HG03558 (cell line): ENCODE data around the gene MPV17.
"Not testable (repeated sequence)": the region's sequence is repeated elsewhere in the genome, so short reads cannot be mapped to it uniquely, and the experiment has no call there.

Experiments
- ATAC-seq: cut with Tn5 transposase; IDR thresholded peaks from one replicate; pipeline ENCODE4 v1.9.1; 2021; ENCODE audit warnings: moderate number of reproducible peaks; ENCODE audit not compliant: unreplicated experiment; ENCODE audit errors: extremely low read depth

The MPV17 gene

DNA sequence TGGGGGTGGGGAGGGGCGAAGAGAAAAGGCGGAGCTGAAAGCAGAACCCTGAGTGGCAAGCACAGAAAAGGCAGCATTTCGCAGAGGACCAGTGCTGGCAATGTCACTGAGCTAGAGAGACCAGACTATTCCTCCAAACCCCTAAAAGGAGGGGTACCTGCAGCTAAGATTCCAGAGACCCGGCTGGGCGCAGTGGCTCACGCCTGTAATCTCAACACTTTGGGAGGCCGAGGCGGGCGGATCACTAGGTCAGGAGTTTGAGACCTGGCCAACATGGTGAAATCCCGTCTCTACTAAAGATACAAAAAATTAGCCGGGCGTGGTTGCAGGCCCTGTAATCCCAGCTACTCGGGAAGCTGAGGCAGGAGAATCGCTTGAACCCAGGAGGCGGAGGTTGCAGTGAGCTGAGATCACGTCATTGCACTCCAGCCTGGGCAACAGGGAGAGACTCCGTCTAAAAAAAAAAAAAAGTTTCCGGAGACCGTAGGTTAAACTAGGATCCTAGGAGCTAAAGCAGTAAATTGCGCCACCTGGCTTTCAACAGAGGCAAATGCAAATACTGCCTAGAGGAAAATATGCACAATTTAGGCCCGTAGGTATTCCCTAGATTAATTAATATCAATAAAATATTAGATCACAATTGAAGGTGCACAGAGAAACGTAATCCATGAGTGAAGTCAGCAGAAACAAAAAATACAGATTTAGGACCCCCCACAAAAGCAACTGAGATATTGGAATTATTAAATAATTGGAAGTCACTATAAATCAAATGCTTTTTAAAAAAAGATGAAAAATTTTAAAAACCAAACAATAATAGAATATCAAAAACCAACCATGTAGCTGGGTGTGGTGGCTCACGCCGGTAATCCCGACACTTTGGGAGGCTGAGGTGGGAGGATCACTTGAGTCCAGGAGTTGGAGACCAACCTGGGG, 19.5 kb downstream of the MPV17 start:
- no peak for ATAC-seq

DNA sequence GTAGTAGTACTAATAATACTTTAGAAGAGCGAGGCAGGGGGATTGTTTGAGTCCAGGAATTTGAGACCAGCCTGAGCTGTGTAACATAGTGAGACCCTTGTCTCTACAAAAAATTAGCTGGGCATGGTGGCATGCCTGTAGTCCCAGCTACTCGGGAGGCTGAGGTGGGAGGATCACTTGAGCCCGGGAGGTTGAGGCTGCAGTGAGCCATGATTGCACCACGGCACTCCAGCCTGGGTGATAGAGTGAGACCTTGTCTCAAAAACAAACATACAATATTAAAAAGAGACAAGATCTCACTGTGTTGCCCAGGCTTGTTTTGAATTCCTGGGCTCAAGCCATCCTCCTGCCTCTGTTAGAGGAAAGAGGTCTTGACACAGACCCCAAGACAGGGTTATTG, 22.3 kb downstream of the MPV17 start:
- ATAC-seq: not testable (repeated sequence)

DNA sequence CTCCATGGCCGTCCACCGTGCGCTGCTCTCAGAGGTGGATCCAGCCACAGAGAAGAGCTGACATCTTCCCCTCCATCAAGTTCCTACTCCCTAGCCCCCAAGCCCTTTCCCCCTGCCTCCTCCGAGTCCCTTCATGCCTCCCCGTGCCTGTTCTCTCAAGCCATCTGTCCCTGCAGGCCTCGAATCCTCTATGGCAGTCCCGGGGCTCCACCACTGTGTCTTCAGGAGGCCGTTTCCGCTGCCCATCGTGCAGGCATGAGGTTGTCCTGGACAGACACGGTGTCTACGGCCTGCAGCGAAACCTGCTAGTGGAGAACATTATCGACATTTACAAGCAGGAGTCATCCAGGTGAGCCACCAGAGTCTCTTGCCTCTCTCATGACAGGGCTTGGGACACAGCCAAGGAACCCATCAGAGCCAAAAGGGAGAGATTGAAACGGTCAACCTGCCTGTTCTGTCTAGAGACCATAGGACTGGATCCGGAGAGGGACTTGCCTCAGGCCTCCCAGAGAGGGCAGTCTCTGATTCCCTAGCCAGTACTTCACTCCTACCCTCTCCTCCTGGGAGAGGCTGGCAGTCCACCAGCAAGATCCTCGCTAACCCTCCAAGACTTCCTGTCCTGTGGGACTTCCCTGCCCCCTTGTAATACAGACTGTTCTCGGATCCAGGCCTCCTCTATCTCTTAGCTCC, 24.4 kb downstream of the MPV17 start:
- ATAC-seq: no peak

DNA sequence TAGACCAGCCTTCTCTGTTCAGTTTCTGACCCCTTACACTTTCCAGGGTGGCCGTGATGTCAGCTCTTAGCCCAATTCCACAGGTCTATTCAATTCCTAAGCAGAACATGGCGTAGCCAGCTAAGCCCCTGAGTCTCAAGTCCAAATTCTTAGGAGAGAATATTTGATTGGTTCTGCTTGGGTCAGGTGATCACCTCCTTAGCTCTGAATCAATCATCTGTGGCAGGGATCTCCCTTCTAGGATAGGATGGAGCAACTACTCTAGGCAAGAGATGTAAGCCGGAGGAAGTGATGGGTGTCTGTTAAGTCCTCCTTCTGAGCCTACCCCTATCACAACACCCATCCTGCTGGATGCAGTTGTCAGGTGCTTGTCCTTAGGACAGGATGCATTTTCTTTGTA, 25.7 kb downstream of the MPV17 start:
- ATAC-seq: no peak

DNA sequence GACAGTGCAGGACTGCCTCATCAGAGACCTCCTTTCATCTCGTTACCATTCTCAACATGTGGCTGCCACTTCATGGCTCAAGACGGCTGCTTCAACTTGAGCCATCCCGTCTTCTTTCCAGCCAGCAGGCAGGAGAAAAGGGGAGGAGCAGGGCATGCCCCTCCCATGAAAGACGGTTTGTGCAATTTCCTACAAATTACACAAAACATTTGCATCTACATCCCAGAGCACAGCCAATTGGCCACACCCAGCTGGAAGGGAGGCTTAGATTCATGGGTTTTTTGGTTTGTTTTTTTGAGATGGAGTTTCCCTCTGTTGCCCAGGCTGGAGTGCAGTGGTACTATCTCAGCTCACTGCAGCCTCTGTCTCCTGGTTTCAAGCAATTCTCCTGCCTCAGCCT, 26.4 kb downstream of the MPV17 start:
- ATAC-seq: no peak

DNA sequence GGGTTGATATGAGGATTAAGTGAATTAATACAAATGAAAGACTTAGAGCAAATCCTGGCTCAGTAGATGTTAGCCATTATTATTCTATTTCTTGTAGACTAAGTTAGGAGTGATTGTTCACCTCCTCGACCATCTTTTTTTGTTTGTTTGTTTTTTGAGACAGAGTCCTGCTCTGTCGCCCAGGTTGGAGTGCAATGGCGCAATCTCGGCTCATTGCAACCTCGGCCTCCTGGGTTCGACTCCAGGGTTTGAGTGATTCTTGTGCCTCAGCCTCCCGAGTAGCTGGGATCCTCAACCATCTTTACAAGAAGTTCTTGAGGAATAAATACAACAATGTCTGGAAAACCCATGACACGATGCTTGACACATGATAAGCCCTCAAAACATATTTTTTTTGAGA, 28.0 kb downstream of the MPV17 start:
- ATAC-seq: no peak

DNA sequence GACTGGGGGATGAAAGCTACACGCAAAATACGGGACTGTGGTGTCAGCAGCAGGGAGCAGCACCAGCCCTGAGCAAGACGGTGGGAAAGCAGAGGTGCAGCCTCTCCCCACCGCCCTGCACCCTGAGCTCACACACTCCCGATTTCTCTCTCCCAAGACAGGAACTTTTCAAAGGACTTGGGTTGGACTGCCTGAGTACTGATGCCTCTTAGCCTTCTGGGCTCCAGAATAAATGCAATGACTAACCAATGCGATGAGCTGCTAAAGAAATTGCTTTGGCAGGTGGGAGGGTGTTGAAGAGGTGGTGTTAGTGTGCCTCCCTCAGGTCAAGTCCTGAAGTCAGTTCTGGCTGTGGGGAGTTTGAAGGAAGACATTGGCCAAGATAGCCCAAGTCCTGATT, 31.0 kb downstream of the MPV17 start:
- no peak for ATAC-seq

DNA sequence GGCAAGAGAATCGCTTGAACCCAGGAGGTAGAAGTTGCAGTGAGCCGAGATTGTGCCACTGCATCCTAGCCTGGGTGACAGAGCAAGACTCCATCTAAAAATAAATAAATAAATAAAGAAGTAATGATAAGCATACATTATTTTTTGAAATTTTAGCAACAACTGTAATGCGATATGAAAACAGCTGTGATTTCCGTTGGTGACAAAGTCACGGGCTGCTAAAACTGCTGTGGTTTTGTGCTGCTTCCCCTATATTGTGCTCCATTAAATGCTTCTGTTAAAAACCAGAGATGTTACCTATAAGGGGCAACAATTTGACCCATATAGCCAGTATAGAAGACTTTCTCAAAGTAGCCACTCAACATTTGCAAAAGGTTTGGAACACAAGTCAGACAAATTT, 32.3 kb downstream of the MPV17 start:
- no peak for ATAC-seq

DNA sequence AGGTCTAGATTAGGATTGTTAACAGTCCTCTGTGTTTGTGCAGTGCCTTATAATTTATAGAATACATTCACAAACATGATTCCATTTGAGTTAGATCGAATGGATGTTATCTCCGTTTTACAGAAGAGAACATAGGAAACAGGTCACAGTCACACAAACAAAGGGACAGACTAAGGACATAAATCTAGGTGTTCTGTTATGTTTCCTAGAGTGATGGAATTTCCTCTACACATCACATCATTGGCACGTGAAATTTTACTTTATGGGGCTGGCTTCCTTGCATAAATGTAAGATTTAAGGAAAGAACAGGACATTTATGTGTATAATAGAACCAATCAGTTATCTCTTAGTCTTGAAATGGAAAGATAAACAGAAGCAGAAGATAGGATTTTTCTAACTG, 34.3 kb downstream of the MPV17 start:
- no peak for ATAC-seq

DNA sequence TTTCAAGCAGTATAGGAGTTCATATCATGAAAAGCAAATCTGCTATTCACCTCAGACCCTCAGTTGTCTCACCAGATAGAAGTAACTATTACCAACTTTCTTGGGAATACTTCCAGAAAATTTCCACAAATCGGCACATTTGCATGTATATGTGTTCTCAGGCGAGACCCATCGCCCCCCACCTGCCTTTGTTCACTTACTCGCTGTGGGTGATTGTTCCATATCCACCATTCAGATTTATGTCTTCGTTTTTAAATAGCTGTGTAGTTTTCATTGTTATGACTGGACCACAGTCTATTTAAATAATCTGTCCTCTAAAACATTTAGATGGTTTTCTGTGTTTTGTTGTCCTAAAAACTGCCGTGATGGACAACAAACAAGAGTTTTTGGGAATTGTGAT, 37.4 kb downstream of the MPV17 start:
- no peak for ATAC-seq

DNA sequence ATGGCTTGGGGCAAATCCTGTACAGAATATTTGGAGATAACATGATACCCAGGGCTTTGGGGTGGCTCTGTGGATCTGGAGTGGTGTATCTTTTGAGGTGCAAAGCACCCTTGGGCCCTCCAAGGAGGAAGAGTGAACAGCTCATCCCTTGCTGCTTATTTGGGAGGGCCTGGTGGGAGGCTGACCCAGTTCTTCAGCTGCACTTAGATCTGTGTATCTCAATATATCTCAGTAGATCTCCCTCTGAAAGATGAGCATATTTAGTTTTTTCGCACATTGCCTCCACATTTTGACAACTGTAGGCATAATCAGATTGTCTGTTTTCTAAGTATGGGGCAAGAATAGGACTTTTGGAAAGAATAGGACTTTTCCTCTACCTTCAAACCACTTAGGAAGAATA, 37.9 kb downstream of the MPV17 start:
- ATAC-seq: no peak

DNA sequence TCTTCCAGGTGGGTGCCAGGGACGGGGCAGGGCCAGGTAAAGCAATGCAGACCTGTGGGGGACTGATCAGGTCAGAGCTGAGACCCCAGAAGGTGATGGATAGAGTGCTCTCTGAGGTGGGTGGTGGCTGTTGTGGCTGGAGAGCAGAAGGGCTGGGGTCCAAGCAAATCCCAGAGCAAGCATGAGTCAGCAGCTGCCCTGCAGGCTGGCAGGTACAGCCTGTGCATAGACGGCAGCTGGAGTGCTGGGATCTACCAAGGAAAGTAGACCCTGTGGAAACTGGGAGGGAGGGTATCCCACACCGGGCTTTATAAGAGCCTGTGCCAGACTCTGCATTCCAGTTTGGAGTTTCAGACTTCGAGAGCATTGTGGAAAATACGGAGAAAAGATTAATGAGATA, 40.0 kb downstream of the MPV17 start:
- ATAC-seq: no peak

DNA sequence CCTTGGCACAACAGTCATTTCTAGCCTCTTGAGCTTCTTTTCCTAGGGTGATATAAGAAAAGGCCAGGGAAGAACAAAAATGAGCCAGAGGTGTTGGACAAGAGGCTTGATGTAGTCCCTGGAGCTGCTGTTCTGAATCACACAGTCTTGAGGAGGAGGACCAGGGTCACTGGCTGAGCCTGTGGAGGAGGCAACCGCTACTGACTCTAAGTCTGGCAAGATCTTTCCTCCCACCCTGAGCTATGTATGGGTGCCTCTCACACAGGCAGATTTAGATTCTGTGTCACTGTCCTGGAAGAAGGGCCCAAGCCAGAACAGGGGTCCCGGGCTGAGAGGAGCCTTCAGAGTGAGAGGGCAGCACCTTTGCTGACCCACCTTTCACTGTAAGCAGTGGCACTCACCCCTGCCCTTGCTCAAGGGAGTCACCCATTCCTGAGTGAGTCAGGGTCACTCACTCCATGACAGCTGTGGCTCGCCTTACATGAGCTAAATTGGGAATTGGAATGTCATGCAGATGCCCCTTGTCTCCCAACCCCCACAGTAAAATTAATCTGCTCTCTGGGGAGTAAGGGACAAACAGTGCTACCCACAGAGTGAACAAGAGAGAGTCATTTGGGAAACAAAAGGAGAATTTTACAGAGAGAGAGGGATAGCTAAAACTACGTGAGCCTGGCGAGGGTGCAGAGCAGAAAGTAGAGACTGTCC, 40.9 kb downstream of the MPV17 start, which contains the start of gene TRIM54:
TSS of gene TRIM54 (plus strand) at position 575 of the 705 bp plus-strand sequence. CDS start 303 bp downstream, outside the sequence.
- no peak for ATAC-seq

DNA sequence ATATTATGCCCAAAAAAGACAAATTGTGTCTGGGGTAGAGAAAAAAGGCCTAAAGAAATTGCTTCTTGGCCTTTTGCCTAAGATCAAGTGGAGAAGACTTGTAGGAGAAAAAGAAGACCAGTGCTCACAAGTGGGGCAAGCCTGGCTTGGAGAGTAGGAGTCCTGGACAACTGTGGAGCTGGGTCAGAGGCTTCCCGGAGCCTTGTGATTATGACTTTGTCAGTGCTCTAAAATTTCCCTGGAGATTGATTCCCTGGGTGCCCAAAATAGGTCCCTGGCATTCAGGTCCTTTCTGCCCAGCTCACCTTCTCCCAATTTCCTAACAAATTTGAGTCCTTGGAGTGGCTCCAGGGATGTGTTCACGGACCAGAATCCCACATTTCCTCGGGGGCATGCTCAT, 41.5 kb downstream of the MPV17 start:
- no peak for ATAC-seq

DNA sequence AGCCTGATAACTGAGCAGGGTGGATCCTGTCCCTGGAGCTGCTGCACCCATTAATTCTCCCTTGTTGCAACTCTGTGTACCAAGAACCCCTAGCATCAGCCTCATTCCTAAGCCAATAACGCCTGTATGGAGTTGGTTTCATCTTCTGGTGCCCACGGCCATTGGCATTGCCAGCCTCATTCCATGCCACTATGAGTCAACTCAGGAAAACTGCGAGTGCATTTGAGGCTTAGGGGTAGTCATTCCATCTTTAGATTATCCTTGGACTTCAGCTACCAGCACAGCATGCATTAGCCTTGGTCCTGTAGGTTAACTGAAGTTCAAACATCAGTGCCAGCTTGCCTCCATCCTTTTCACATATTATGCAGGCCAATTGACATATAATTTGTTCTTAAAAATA, 42.1 kb downstream of the MPV17 start:
- ATAC-seq: no peak

DNA sequence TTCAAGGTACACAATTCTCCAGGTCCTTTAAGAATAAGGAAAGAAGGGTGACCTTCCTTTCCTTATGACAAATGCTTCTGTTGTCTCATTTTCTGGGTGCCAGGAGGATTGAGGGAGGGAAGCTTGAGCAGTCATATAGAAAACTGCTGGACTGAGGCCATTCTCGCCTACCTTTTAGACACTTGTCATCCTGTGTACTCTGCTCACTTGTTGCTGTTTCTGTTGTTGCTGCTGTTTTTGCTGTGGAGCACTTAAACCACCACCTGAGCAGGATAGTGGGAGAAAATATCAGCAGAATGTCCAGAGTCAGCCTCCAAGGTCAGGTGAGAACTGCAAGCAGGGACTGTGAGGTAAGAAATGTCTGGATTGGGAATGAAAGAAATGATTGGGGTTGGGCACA, 44.9 kb downstream of the MPV17 start:
- ATAC-seq: no peak

DNA sequence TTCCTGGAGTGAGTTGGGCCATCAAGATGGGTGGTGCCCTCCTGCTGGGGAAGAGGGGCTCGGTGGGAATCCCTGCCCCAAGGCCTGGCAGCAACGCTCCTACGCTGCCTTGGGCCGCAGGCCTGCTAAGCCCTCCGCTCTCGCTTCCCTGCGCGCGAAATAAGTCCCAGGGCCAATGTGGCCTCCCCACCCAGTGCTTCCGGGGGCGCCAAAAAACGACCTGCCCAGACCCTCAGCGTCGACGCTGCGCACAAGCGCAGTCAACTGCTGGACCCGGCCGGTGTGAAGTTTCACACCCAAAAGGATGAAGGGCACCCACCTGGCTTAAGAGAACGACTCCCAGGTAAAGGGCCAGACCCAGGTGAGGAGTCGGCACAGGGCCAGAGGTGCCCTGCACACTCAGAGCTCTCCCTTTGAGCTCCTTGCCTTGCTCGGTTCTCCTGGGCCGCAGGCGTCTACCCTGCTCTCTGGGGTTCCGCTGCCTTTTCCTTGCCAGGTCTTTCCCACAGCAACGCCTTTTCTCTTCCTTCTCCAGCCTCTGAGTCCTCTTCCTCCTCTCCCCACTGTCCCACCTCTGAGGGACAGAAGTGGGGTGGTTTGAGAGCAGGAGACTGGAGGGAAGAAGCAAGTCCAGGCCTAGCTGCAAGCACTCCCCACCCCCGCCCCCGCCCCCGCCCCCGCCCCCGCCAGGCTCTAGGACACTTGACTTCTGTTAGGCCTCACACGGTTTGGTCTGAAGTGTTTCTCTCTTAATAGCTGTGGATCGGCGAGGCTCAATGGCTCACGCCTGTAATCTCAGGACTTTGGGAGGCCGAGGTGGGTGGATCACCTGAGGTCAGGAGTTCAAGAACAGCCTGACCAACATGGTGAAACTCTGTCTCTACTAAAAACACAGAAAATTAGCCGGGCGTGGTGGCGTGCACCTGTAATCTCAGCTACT, 47.4 kb downstream of the MPV17 start, which contains the start of gene DNAJC5G:
TSS of gene DNAJC5G (plus strand) at position 223 of the 940 bp plus-strand sequence. CDS start 1,296 bp downstream, outside the sequence.
- no peak for ATAC-seq

DNA sequence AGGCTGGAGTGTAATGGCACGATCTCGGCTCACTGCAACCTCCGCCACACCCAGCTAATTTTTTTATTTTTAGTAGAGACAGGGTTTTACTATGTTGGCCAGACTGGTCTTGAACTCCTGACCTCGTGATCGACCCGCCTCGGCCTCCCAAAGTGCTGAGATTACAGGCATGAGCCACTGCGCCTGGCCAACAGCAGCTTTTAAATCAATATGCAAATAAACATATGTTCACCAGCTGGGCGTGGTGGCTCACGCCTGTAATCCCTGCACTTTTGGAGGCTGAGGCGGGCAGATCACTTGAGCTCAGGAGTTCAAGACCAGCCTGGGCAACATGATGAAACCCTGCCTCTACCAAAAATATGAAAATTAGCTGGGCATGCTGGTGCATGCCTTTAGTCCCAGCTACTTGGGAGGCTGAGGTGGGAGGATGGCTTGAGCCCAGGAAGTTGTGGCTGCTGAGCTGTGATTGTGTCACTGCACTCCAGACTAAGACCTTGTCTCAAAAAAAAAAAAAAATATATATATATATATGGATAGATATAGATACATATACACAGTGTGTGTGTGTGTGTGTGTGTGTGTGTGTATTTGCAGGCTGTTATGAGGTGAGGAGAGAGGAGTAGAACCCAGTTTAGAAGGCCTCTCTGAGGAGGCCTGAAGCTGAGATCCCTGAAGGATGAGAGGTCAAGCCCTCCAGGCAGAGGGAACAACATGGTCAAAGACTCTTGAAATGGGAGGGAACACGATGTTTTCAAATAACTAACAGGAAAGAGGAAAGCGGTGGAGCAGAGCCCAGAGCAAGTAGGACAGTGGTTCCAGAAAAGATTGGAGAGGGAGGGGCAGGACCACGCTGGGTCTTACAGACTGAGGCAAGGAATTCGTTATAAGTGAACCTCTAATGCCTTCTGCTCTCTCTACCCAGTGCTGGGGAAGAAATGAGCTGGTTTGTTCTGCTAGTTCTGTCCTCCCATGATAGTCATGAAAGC, 50.1 kb downstream of the MPV17 start:
- not testable (repeated sequence) for ATAC-seq
